ENCODE data around the gene RFX4.

The RFX4 gene

GRCh38 chr12:106582641-106583230 lies at the start of gene RFX4:
TSS of gene RFX4 (plus strand) at chr12:106583004. CDS start at chr12:106583321, 317 bp downstream.
- no peak for TF ChIP-seq CTCF (IDR thresholded peaks at IDR 0.05; ENCODE audit: insufficient read depth, low read depth, low read length, missing control alignments)
- no peak for DNase-seq (ENCODE audit: low read depth)
- peak within 1 kb of the TSS; percentile 5 for H3K4me3 ChIP-seq (ENCODE audit: low read length)

- no peak for DNase-seq (ENCODE audit: low read depth)
- H3K4me3 ChIP-seq (ENCODE audit: low read length) = no peak overlapping the region
- no peak for TF ChIP-seq CTCF (IDR thresholded peaks at IDR 0.05; ENCODE audit: insufficient read depth, low read depth, low read length, missing control alignments)
Measured at GRCh38 chr12:106541201-106541600, 41.6 kb upstream of the RFX4 start.

DNA sequence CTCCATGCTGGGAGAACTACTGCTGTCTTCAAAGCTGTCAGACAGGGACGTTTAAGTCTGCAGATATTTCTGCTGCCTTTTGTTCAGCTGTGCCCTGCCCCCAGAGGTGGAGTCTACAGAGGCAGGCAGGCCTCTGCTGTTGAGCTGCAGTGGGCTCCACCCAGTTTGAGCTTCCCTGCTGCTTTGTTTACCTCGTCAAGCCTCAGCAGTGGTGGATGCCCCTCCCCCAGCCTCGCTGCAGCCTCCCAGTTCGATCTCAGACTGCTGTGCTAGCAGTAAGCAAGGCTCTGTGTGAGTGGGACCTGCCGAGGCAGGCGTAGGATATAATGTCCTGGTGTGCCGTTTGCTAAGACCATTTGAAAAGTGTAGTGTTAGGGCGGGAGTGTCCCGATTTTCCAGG lies 31.4 kb upstream of the RFX4 start:
- TF ChIP-seq CTCF (IDR thresholded peaks at IDR 0.05; ENCODE audit: insufficient read depth, low read depth, low read length, missing control alignments) = no peak
- no peak overlapping the region for H3K4me3 ChIP-seq (ENCODE audit: low read length)
- no peak for DNase-seq (ENCODE audit: low read depth)

DNA sequence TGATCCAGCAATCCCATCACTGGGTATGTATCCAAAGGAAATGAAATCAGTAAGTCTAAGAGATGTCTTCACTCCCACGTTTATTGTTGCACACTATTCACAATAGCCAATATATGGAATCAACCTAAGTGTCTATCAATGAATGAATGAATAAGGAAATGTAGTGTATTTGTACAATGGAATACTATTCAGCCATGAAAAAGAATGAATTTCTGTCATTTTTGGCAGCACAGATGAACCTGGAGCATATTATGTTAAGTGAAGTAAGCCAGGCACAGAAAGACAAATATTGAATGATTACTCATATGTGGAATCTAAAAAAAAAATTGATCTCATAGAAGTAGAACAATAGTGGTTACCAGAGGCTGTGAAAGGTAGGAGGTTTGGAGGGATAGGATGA lies 30.6 kb upstream of the RFX4 start:
- H3K4me3 ChIP-seq (ENCODE audit: low read length) = no peak overlapping the region
- DNase-seq (ENCODE audit: low read depth) = no peak
- no peak for TF ChIP-seq CTCF (IDR thresholded peaks at IDR 0.05; ENCODE audit: insufficient read depth, low read depth, low read length, missing control alignments)

DNA sequence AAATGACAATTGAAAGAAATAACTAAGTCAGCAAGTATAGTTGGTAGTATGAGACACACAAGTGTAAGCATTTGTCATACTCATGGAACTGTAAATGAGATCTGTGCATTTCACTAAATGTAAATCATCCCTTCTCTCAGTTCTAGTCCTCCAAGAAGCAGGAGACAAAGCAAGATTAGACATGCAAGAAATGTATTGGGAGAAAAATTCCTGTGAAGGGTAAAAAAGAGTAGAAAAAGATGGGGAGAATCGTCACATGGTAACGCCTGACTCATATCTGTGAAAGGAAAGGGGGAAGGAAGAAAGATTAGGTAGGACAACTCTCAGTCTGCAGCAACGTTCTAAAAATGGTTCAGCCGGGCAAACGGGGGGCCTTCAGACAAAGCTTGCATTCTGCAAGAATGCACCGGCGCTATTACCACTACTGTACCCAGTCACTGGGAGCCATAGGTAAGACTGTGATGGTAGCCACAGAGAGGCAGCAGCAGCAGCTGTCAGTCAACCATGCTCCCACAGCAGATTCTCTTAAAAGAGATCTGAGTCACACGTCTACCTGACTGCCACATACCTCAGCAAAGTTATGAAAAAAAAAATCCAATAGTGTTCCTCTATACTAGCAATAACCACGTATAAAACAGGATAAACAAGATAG lies 18.0 kb upstream of the RFX4 start:
- H3K4me3 ChIP-seq (ENCODE audit: low read length) = no peak overlapping the region
- no peak for TF ChIP-seq CTCF (IDR thresholded peaks at IDR 0.05; ENCODE audit: insufficient read depth, low read depth, low read length, missing control alignments)
- DNase-seq (ENCODE audit: low read depth) = peak; percentile 59

- no peak for DNase-seq (ENCODE audit: low read depth)
- TF ChIP-seq CTCF (IDR thresholded peaks at IDR 0.05; ENCODE audit: insufficient read depth, low read depth, low read length, missing control alignments) = no peak
- no peak overlapping the region for H3K4me3 ChIP-seq (ENCODE audit: low read length)
Measured at GRCh38 chr12:106566771-106567170, 16.0 kb upstream of the RFX4 start.

DNA sequence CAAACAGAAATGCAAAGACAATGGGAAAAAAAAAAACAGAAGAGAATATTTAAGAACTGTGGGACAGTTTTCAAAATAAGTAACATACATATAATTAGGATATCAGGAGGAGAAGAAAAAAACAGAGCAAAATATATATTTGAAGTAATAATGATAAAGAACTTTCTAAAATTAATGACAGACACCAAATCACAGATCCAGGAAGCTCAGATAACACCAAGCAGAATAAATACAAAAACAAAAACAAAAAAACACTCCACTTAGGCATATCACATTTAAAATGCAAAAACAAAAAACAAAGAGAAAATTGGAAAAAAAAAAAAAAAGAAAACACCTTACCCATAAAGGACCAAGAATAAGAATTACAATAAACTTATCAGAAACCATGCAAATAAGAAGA lies 9.6 kb upstream of the RFX4 start:
- DNase-seq (ENCODE audit: low read depth) = no peak
- TF ChIP-seq CTCF (IDR thresholded peaks at IDR 0.05; ENCODE audit: insufficient read depth, low read depth, low read length, missing control alignments) = no peak
- H3K4me3 ChIP-seq (ENCODE audit: low read length) = no peak overlapping the region

Measured in epithelial cell of esophagus (primary cell).